Measurements from ENCODE around the gene TSTD2. TPM values are rescaled to one million over a fixed set of nuclear protein-coding genes. Genes with fewer than 3 reads are reported as not detected.

Gene TSTD2
- 10 to 100 TPM; 18.8 to 25.4 TPM for total RNA-seq

DNA sequence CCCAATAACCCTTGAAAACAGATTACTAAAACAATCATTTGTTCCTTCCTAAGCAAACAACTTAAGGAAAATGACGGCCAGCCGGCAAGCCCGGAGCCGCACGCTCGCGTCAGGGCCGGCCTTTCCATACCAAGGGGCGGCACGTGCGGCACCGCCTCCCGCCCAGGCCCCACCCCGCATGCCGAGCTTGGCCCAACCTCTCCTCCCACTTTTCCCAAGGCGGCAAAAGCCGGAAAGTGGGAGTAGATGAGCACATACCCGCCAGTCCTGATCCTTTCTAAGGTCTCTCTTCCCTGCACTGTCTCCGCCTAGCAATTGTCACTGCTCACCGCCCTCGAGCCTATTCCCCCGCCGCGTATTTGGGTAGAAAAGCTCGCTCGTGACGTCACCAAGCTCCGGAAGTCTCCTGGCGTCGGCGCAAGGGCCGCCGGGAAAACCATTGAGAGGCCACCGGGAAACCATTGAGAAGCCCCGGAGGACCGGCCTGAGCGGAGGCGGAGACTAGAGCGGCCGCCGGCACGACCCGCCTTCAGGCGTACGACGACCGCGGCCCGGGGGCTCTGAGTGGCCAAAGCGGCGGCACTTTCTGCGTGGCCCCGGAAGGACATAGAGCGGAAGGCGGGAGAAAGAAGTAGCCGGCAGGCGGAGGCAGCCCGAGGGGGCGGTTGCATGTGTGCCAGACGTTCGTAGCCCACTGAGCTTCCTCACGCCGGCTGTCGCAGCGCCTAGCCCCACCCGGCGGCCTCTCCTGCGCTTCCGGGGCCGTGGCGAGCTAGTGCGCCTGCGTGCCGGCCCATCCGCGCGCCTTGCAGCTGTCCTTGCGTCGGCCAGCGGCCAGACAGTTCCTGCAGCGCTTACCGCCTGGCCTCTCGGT is at the start of gene TSTD2, which contains the start of gene NCBP1:
Gene TSTD2, minus strand, starts transcription at position 384 of the 874 bp plus-strand sequence. CDS start 5,806 bp downstream, outside the sequence.
Gene NCBP1, plus strand, starts transcription at position 837 of the 874 bp plus-strand sequence. CDS start 61 bp downstream, outside the sequence.
- H3K4me1 Mint-ChIP-seq (ENCODE audit: low read depth in 2 of 2): peaks cover 45 to 57% of the 10 kb centered on the region in 2 donors
- no peaks in the 10 kb centered on the region for H3K27me3 Mint-ChIP-seq
- DNase-seq (ENCODE audit: low spot score) (peak; percentile 99), ATAC-seq (peak; percentile 97)
- peak within 1 kb of the TSS; percentile 96 to 97 for H3K27ac Mint-ChIP-seq
- no peaks in the 10 kb centered on the region for H3K9me3 Mint-ChIP-seq
- no peaks in the 10 kb centered on the region for H3K36me3 Mint-ChIP-seq
- peak within 1 kb of the TSS; percentile 95 for H3K4me3 Mint-ChIP-seq

GRCh38 chr9:97682242-97682641 is 49.1 kb upstream of the TSTD2 start:
- H3K27ac Mint-ChIP-seq: no peak overlapping the region
- H3K36me3 Mint-ChIP-seq: peaks cover 11% of the 10 kb centered on the region
- H3K27me3 Mint-ChIP-seq: no peaks in the 10 kb centered on the region
- no peaks in the 10 kb centered on the region for H3K9me3 Mint-ChIP-seq
- H3K4me3 Mint-ChIP-seq: no peak overlapping the region
- H3K4me1 Mint-ChIP-seq (ENCODE audit: low read depth in 2 of 2): peaks cover 6 to 14% of the 10 kb centered on the region in 2 donors
- ATAC-seq (no peak), DNase-seq (ENCODE audit: low spot score) (no peak)

DNA sequence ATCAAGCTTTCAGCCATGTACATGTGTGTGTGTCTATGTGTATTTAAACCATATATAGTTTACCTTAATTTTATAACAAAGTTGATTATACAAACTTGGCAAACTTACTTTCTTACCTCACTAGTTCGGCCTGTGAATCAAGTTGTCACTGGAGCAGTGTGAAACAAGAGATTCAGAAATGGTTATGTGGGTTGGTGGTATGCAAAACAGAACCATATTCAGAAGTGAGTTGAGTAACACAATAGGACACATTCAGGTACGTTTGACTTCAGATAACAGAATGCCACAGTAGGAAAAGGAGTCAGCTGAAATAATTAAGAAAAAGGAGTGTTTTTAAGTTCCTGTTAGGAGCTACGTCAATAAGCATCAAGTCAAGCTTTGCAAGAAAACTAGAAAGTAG is 42.5 kb upstream of the TSTD2 start:
- peaks cover 10 to 14% of the 10 kb centered on the region in 2 donors for H3K4me1 Mint-ChIP-seq (ENCODE audit: low read depth in 2 of 2)
- H3K27ac Mint-ChIP-seq: peak overlapping the region; percentile 18 to 46
- ATAC-seq (peak in 1 of 2 donors; percentile 41), DNase-seq (ENCODE audit: low spot score) (no peak)
- no peaks in the 10 kb centered on the region for H3K27me3 Mint-ChIP-seq
- no peaks in the 10 kb centered on the region for H3K9me3 Mint-ChIP-seq
- H3K36me3 Mint-ChIP-seq: peaks cover 21% of the 10 kb centered on the region
- H3K4me3 Mint-ChIP-seq: no peak overlapping the region

DNA sequence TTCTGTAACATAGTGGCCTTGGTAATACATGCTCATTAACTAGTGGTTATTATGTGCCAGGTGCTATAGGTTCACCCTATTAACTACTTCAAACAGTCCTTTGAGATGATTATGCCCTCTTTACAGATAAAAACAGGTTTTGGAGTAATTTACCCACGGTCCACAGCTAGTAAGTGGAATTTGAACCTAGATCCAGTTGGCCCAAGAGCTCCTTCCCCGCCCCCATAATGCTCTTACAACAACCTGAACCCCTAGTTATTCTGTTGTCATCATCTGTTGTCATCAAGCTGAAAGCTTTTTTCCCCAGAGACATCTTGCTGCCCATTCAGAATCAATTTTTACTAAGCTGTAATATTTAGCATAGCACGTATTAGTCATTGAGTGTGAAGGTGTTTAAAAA is 40.8 kb upstream of the TSTD2 start:
- ATAC-seq (no peak), DNase-seq (ENCODE audit: low spot score) (no peak)
- no peak overlapping the region for H3K27ac Mint-ChIP-seq
- H3K4me1 Mint-ChIP-seq (ENCODE audit: low read depth in 2 of 2): peaks cover 6 to 10% of the 10 kb centered on the region in 2 donors
- H3K9me3 Mint-ChIP-seq: no peaks in the 10 kb centered on the region
- no peaks in the 10 kb centered on the region for H3K27me3 Mint-ChIP-seq
- no peak overlapping the region for H3K4me3 Mint-ChIP-seq
- H3K36me3 Mint-ChIP-seq: peaks cover 33% of the 10 kb centered on the region

- Mint-ChIP-seq H3K4me1 (ENCODE audit: low read depth in 2 of 2) (peaks cover 0 to 3% of the 10 kb centered on the region in 2 donors), H3K9me3 (no peaks in the 10 kb centered on the region), H3K27me3 (no peaks in the 10 kb centered on the region), H3K36me3 (peaks cover 37% of the 10 kb centered on the region), H3K4me3 (no peak overlapping the region), H3K27ac (no peak overlapping the region)
- DNase-seq (ENCODE audit: low spot score): no peak
- no peak for ATAC-seq
These were observed 39.2 kb upstream of the TSTD2 start for GRCh38 chr9:97672403-97672802.

- no peaks in the 10 kb centered on the region for H3K9me3 Mint-ChIP-seq
- H3K4me1 Mint-ChIP-seq (ENCODE audit: low read depth in 2 of 2): peaks cover 10 to 12% of the 10 kb centered on the region in 2 donors
- peaks cover 42% of the 10 kb centered on the region for H3K36me3 Mint-ChIP-seq
- no peaks in the 10 kb centered on the region for H3K27me3 Mint-ChIP-seq
- H3K27ac Mint-ChIP-seq: no peak overlapping the region
- DNase-seq (ENCODE audit: low spot score) (no peak), ATAC-seq (no peak)
- no peak overlapping the region for H3K4me3 Mint-ChIP-seq
These were observed 37.4 kb upstream of the TSTD2 start for GRCh38 chr9:97670586-97670985.

GRCh38 chr9:97668485-97668884 is 35.3 kb upstream of the TSTD2 start:
- ATAC-seq: no peak
- Mint-ChIP-seq H3K27me3 (no peaks in the 10 kb centered on the region), H3K4me3 (no peak overlapping the region), H3K4me1 (ENCODE audit: low read depth in 2 of 2) (peaks cover 12 to 15% of the 10 kb centered on the region in 2 donors), H3K27ac (no peak overlapping the region), H3K9me3 (no peaks in the 10 kb centered on the region), H3K36me3 (peaks cover 45% of the 10 kb centered on the region)
- no peak for DNase-seq (ENCODE audit: low spot score)

DNA sequence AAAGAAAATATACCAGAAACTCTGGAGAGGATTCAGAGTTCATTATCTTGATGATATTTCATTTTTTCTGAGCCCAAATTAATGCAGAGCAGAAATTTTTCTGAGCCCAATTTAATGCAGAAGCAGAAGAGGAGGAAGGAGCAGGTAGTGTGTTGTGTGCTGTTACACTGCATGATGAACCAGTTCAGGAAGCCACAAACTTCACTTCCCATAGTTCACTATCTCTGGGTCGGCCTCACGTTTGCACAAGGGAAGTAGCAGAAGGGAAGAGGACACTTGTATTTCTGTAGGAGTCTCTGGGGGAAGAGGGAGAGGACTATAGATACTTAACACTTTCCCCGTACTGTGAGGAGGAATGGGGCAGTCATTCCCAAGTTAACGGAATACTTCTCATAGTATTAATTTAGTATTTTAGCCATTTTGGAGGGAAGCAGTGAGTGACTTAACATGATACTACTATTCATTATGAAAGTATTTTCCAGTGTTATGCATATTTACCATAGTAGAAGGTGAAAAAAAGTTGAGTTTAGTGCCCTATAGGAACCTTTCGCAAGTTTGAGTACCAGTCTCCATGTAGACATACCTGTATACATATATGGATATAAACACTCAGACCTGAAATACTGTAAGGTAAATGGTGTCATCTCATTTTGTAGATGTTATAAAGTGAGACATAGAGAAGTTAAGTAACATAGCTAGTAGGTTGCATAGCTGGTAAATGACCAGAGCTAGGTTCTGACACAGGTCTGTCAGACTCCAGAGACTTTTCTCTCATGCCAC is 33.9 kb upstream of the TSTD2 start:
- Mint-ChIP-seq H3K36me3 (peaks cover 45% of the 10 kb centered on the region), H3K4me1 (ENCODE audit: low read depth in 2 of 2) (peaks cover 12 to 15% of the 10 kb centered on the region in 2 donors), H3K27ac (peak overlapping the region; percentile 63 to 86), H3K9me3 (no peaks in the 10 kb centered on the region), H3K4me3 (no peak overlapping the region), H3K27me3 (no peaks in the 10 kb centered on the region)
- DNase-seq (ENCODE audit: low spot score): no peak
- ATAC-seq: peak in 1 of 2 donors; percentile 17

- no peaks in the 10 kb centered on the region for H3K9me3 Mint-ChIP-seq
- DNase-seq (ENCODE audit: low spot score) (no peak), ATAC-seq (no peak)
- no peak overlapping the region for H3K4me3 Mint-ChIP-seq
- H3K27me3 Mint-ChIP-seq: no peaks in the 10 kb centered on the region
- H3K36me3 Mint-ChIP-seq: peaks cover 38% of the 10 kb centered on the region
- peaks cover 12 to 15% of the 10 kb centered on the region in 2 donors for H3K4me1 Mint-ChIP-seq (ENCODE audit: low read depth in 2 of 2)
- H3K27ac Mint-ChIP-seq: peak overlapping the region in 1 of 2 donors; percentile 86
These were observed 32.6 kb upstream of the TSTD2 start for GRCh38 chr9:97665742-97666141.

- Mint-ChIP-seq H3K9me3 (no peaks in the 10 kb centered on the region), H3K36me3 (peaks cover 40% of the 10 kb centered on the region), H3K27me3 (no peaks in the 10 kb centered on the region), H3K27ac (peak overlapping the region; percentile 17 to 70), H3K4me3 (no peak overlapping the region), H3K4me1 (ENCODE audit: low read depth in 2 of 2) (peaks cover 2 to 6% of the 10 kb centered on the region in 2 donors)
- DNase-seq (ENCODE audit: low spot score) (no peak), ATAC-seq (no peak)
These were observed 27.7 kb upstream of the TSTD2 start for GRCh38 chr9:97660847-97661246.

- no peak overlapping the region for H3K4me3 Mint-ChIP-seq
- no peaks in the 10 kb centered on the region for H3K9me3 Mint-ChIP-seq
- peak overlapping the region in 1 of 2 donors; percentile 70 for H3K27ac Mint-ChIP-seq
- no peaks in the 10 kb centered on the region for H3K27me3 Mint-ChIP-seq
- H3K36me3 Mint-ChIP-seq: peaks cover 40% of the 10 kb centered on the region
- DNase-seq (ENCODE audit: low spot score): no peak
- no peak for ATAC-seq
- H3K4me1 Mint-ChIP-seq (ENCODE audit: low read depth in 2 of 2): peaks cover 0 to 6% of the 10 kb centered on the region in 2 donors
These were observed 27.2 kb upstream of the TSTD2 start for GRCh38 chr9:97660340-97660739.

DNA sequence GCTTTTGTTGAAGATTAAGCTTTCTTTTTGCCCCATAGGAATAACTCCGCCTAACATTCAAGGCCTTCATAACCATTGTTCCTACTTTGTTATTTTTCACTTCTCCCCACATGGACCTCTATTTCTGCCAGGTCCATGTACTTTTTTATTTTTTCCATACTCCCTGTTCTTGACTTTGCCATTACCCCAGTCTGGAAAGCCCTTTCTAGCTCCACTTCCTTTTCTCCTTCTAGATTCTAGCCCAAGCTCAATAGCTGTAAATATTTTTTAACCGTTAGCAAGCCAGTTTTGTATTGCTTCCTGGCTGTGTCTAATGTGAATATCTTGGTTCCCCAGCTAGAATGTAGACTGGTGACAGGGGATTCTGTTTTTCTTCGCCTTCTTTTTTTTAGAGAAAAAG is 26.6 kb upstream of the TSTD2 start:
- ATAC-seq: no peak
- Mint-ChIP-seq H3K4me1 (ENCODE audit: low read depth in 2 of 2) (peaks cover 0 to 6% of the 10 kb centered on the region in 2 donors), H3K9me3 (no peaks in the 10 kb centered on the region), H3K27me3 (no peaks in the 10 kb centered on the region), H3K27ac (peak overlapping the region in 1 of 2 donors; percentile 55), H3K4me3 (no peak overlapping the region), H3K36me3 (peaks cover 40% of the 10 kb centered on the region)
- DNase-seq (ENCODE audit: low spot score): no peak

GRCh38 chr9:97658707-97659106 is 25.5 kb upstream of the TSTD2 start:
- no peak for DNase-seq (ENCODE audit: low spot score)
- Mint-ChIP-seq H3K9me3 (no peaks in the 10 kb centered on the region), H3K4me1 (ENCODE audit: low read depth in 2 of 2) (no peaks in the 10 kb centered on the region), H3K27me3 (no peaks in the 10 kb centered on the region), H3K36me3 (peaks cover 33% of the 10 kb centered on the region), H3K4me3 (no peak overlapping the region), H3K27ac (no peak overlapping the region)
- no peak for ATAC-seq

- ATAC-seq: peak in 1 of 2 donors; percentile 20
- Mint-ChIP-seq H3K4me3 (no peak overlapping the region), H3K27me3 (no peaks in the 10 kb centered on the region), H3K27ac (peak overlapping the region; percentile 27 to 41), H3K9me3 (no peaks in the 10 kb centered on the region), H3K36me3 (peaks cover 22% of the 10 kb centered on the region), H3K4me1 (ENCODE audit: low read depth in 2 of 2) (peaks cover 0 to 3% of the 10 kb centered on the region in 2 donors)
- DNase-seq (ENCODE audit: low spot score): no peak
These were observed 18.5 kb upstream of the TSTD2 start for GRCh38 chr9:97651646-97652045.
